Osteoblast (primary cell): Measurements from ENCODE around the gene MEGF9. TPM values are rescaled to one million over a fixed set of nuclear protein-coding genes. Genes with fewer than 3 reads are reported as not detected.

Experiments
- DNase-seq: peaks from one replicate; pipeline ENCODE4 v3.0.0; 2011; ENCODE audit warnings: low spot score, mixed read lengths; ENCODE audit not compliant: insufficient read length; ENCODE audit errors: missing footprints
- H2AFZ ChIP-seq: 2 replicates; pipeline ENCODE4 v1.6.0; 2011; ENCODE audit warnings: mild to moderate bottlenecking, low read length
- H3K27ac ChIP-seq: 2 replicates; pipeline ENCODE4 v1.5.1; 2011; ENCODE audit warnings: mild to moderate bottlenecking, low read depth, low read length, moderate library complexity
- H3K27me3 ChIP-seq: 2 replicates; pipeline ENCODE4 v1.6.0; 2012; ENCODE audit warnings: mild to moderate bottlenecking, control low read depth, inconsistent platforms, low read length, moderate library complexity; ENCODE audit not compliant: insufficient read depth
- H3K36me3 ChIP-seq: 2 replicates; pipeline ENCODE4 v1.5.1; 2011; ENCODE audit warnings: mild to moderate bottlenecking, low read length, control low read depth, moderate library complexity; ENCODE audit not compliant: insufficient read depth
- H3K4me1 ChIP-seq: 2 replicates; pipeline ENCODE4 v1.5.1; 2011; ENCODE audit warnings: mild to moderate bottlenecking, low read length, control low read depth, moderate library complexity; ENCODE audit not compliant: insufficient read depth
- H3K4me2 ChIP-seq: 2 replicates; pipeline ENCODE4 v1.6.0; 2011; ENCODE audit warnings: mild to moderate bottlenecking, low read length; ENCODE audit not compliant: insufficient read depth
- H3K4me3 ChIP-seq: fragments of 200-600 bp; sonication (generic); 3 replicates; pipeline ENCODE4 v1.5.1; 2012; ENCODE audit warnings: mild to moderate bottlenecking, low read length, inconsistent platforms; ENCODE audit not compliant: insufficient read depth
- H3K79me2 ChIP-seq: 2 replicates; pipeline ENCODE4 v1.6.0; 2012; ENCODE audit warnings: mild to moderate bottlenecking, low read length, control low read depth, inconsistent platforms; ENCODE audit not compliant: insufficient read depth
- H3K9me3 ChIP-seq: 2 replicates; pipeline ENCODE4 v1.5.1; 2011; ENCODE audit warnings: low read depth, low read length, control low read depth
- H4K20me1 ChIP-seq: 2 replicates; pipeline ENCODE4 v1.6.0; 2012; ENCODE audit warnings: mild to moderate bottlenecking, low read length, control low read depth; ENCODE audit not compliant: insufficient read depth
- CTCF ChIP-seq: IDR thresholded peaks from 2 replicates; pipeline ENCODE4 v1.5.1; 2011; ENCODE audit warnings: mild to moderate bottlenecking, low read depth, low read length, moderate library complexity; ENCODE audit errors: extremely low read depth
- total RNA-seq: library from RNA; depleted of rRNA; stranded (reverse); fragments of >200 nt; gene quantifications from 2 replicates; pipeline ENCODE4 v1.2.3, GENCODE V29; 2012

The MEGF9 gene
- total RNA-seq, 1 donor, result 10.9 TPM

GRCh38 chr9:120702075-120702474 is 12.2 kb downstream of the MEGF9 start:
- no peaks in the 10 kb centered on the region for H3K9me3 ChIP-seq
- H3K27me3 ChIP-seq, result no peaks in the 10 kb centered on the region
- H3K36me3 ChIP-seq, result no peaks in the 10 kb centered on the region
- H3K4me1 ChIP-seq, result peaks cover 11% of the 10 kb centered on the region
- no peaks in the 10 kb centered on the region for H4K20me1 ChIP-seq
- peaks cover 22% of the 10 kb centered on the region for H3K79me2 ChIP-seq
- H3K27ac ChIP-seq, result no peak overlapping the region
- no peak for TF ChIP-seq CTCF
- no peak overlapping the region for H3K4me2 ChIP-seq
- H3K4me3 ChIP-seq, result no peak overlapping the region
- no peak overlapping the region for H2AFZ ChIP-seq
- no peak for DNase-seq

DNA sequence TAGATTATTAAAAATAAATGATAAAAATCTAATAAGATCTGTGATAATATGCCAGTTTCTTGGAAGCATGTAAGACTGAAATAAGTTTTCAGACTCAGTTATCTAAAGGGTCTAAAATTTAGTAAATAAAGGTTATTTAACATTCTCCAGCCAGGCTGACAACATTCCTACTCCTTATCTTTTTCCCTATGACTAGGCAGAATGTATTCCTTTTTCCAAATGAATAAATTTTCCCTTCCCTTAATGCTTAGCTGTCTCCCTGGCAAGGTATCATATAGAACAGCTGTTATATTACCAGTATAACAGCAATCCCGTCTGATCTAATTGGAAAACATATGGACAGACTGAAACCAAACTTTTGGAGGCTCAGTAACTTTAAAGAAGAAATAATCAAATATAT is 13.0 kb downstream of the MEGF9 start:
- TF ChIP-seq CTCF, result no peak
- H2AFZ ChIP-seq, result no peak overlapping the region
- no peak overlapping the region for H3K27ac ChIP-seq
- peaks cover 18% of the 10 kb centered on the region for H3K79me2 ChIP-seq
- no peak overlapping the region for H3K4me3 ChIP-seq
- H3K4me1 ChIP-seq, result peaks cover 19% of the 10 kb centered on the region
- no peaks in the 10 kb centered on the region for H4K20me1 ChIP-seq
- H3K4me2 ChIP-seq, result no peak overlapping the region
- DNase-seq, result no peak
- H3K36me3 ChIP-seq, result no peaks in the 10 kb centered on the region
- no peaks in the 10 kb centered on the region for H3K27me3 ChIP-seq
- H3K9me3 ChIP-seq, result no peaks in the 10 kb centered on the region

DNA sequence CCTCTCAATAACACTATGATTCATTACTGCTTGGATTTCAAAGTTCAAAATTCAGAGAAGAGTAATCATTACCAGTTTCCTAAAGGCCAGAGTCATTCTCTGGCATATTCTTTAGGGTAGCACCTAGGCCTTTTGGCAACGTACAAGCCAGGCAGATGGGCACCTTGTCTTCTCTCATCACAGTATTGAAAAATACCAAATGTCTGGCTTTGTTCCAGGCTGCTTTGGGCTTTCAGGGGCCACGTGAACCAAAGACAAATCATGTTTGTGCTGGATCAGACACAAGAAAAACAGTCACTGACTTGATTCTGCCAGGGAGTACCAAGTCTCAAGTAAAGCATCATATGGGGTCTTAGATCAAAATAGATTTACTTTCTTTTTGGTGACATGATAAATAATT is 15.5 kb downstream of the MEGF9 start:
- no peaks in the 10 kb centered on the region for H4K20me1 ChIP-seq
- no peaks in the 10 kb centered on the region for H3K27me3 ChIP-seq
- no peak overlapping the region for H3K4me2 ChIP-seq
- no peak for TF ChIP-seq CTCF
- H3K9me3 ChIP-seq, result no peaks in the 10 kb centered on the region
- no peak overlapping the region for H2AFZ ChIP-seq
- peaks cover 18% of the 10 kb centered on the region for H3K79me2 ChIP-seq
- H3K4me3 ChIP-seq, result no peak overlapping the region
- no peak overlapping the region for H3K27ac ChIP-seq
- no peak for DNase-seq
- H3K36me3 ChIP-seq, result no peaks in the 10 kb centered on the region
- H3K4me1 ChIP-seq, result peaks cover 28% of the 10 kb centered on the region

- DNase-seq, result no peak
- Histone ChIP-seq H4K20me1 (no peaks in the 10 kb centered on the region), H3K4me1 (peaks cover 38% of the 10 kb centered on the region), H3K36me3 (no peaks in the 10 kb centered on the region), H3K9me3 (no peaks in the 10 kb centered on the region), H3K79me2 (peaks cover 21% of the 10 kb centered on the region), H3K4me2 (no peak overlapping the region), H2AFZ (no peak overlapping the region), H3K27me3 (no peaks in the 10 kb centered on the region), H3K4me3 (no peak overlapping the region), H3K27ac (no peak overlapping the region)
- TF ChIP-seq CTCF, result no peak
These were observed 16.8 kb downstream of the MEGF9 start for GRCh38 chr9:120697448-120697847.
